ENCODE results near the gene SKIC8. TPM values are rescaled to one million over a fixed set of nuclear protein-coding genes. Genes with fewer than 3 reads are reported as not detected.

SKIC8 gene
- total and polyA plus RNA-seq, 5 experiments from 2014 or later: 45.3 to 117 (median 98.8) TPM

- H3K9me3 Mint-ChIP-seq: no peaks in the 10 kb centered on the region
- POLR2A ChIA-PET: interaction anchor here (2.9 kb wide), 1 partner anchor 10 kb away, joined by 8 read pairs; the partner anchor contains the start of gene DNAJA4
- peaks cover 0 to 7% (median 3%) of the 10 kb centered on the region in 4 donors for H3K4me1 Mint-ChIP-seq
- no peaks in the 10 kb centered on the region for H3K27me3 Mint-ChIP-seq
- H3K27ac Mint-ChIP-seq: peak overlapping the region in 4 of 10 donors; percentile 17 to 84 (median 40)
- DNase-seq: no peak
- H3K36me3 Mint-ChIP-seq: peaks cover 0 to 76% (median 5%) of the 10 kb centered on the region in 3 donors
- no peak for ATAC-seq
- H3K4me3 Mint-ChIP-seq: no peak overlapping the region
Observed at GRCh38 chr15:78274994-78275393, 24.4 kb downstream of the SKIC8 start.

GRCh38 chr15:78272776-78273175 is 26.6 kb downstream of the SKIC8 start:
- POLR2A ChIA-PET: no interaction called here
- peak overlapping the region in 3 of 10 donors; percentile 9 to 50 (median 21) for H3K27ac Mint-ChIP-seq

GRCh38 chr15:78272316-78272715 is 27.1 kb downstream of the SKIC8 start:
- ATAC-seq: no peak
- POLR2A ChIA-PET: no interaction called here
- H3K4me3 Mint-ChIP-seq: no peak overlapping the region
- H3K36me3 Mint-ChIP-seq: peaks cover 0 to 59% (median 4%) of the 10 kb centered on the region in 3 donors
- peak overlapping the region in 1 of 10 donors; percentile 50 for H3K27ac Mint-ChIP-seq
- peaks cover 7 to 22% (median 11%) of the 10 kb centered on the region in 4 donors for H3K4me1 Mint-ChIP-seq
- H3K27me3 Mint-ChIP-seq: no peaks in the 10 kb centered on the region
- H3K9me3 Mint-ChIP-seq: no peaks in the 10 kb centered on the region
- no peak for DNase-seq

More at GRCh38 chr15:78272776-78273175, 26.6 kb downstream of the SKIC8 start:
- ATAC-seq (no peak), DNase-seq (no peak)
- H3K9me3 Mint-ChIP-seq: no peaks in the 10 kb centered on the region
- H3K27me3 Mint-ChIP-seq: no peaks in the 10 kb centered on the region
- H3K36me3 Mint-ChIP-seq: peaks cover 0 to 64% (median 4%) of the 10 kb centered on the region in 3 donors
- H3K4me3 Mint-ChIP-seq: no peak overlapping the region
- peaks cover 3 to 21% (median 10%) of the 10 kb centered on the region in 4 donors for H3K4me1 Mint-ChIP-seq

- H3K4me3 Mint-ChIP-seq: peak overlapping the region in 2 of 10 donors; percentile 13 to 20
- no peaks in the 10 kb centered on the region for H3K9me3 Mint-ChIP-seq
- POLR2A ChIA-PET: interaction anchor here (3.1 to 3.3 kb wide), 2 partner anchors 33 to 171 kb away, joined by 25 to 53 read pairs; partner anchors contain the start of genes IREB2 and SKIC8
- H3K27ac Mint-ChIP-seq: peak overlapping the region in 6 of 10 donors; percentile 39 to 95 (median 62)
- peaks cover 24 to 48% (median 33%) of the 10 kb centered on the region in 4 donors for H3K4me1 Mint-ChIP-seq
- no peak for DNase-seq
- no peak for ATAC-seq
- H3K36me3 Mint-ChIP-seq: peaks cover 0 to 18% (median 0%) of the 10 kb centered on the region in 3 donors
- H3K27me3 Mint-ChIP-seq: no peaks in the 10 kb centered on the region
Observed at GRCh38 chr15:78266806-78267205, 32.6 kb downstream of the SKIC8 start.

GRCh38 chr15:78266229-78266628 is 33.2 kb downstream of the SKIC8 start:
- Mint-ChIP-seq H3K36me3 (peaks cover 0 to 12% (median 0%) of the 10 kb centered on the region in 3 donors), H3K27me3 (no peaks in the 10 kb centered on the region), H3K27ac (peak overlapping the region in 8 of 10 donors; percentile 5 to 98 (median 94)), H3K4me3 (peak overlapping the region in 8 of 10 donors; percentile 45 to 92 (median 88)), H3K4me1 (peaks cover 24 to 48% (median 33%) of the 10 kb centered on the region in 4 donors), H3K9me3 (no peaks in the 10 kb centered on the region)
- no peak for DNase-seq
- ATAC-seq: no peak
- POLR2A ChIA-PET: interaction anchor here (1.6 to 3.3 kb wide), 4 partner anchors 9 to 172 kb away, joined by 6 to 53 read pairs (median 16); partner anchors contain the start of genes IREB2 and SKIC8

- Mint-ChIP-seq H3K4me3 (peak overlapping the region; percentile 84 to 94 (median 90)), H3K4me1 (peaks cover 24 to 48% (median 33%) of the 10 kb centered on the region in 4 donors), H3K36me3 (peaks cover 0 to 11% (median 0%) of the 10 kb centered on the region in 3 donors), H3K27me3 (no peaks in the 10 kb centered on the region), H3K9me3 (no peaks in the 10 kb centered on the region), H3K27ac (peak overlapping the region in 9 of 10 donors; percentile 91 to 98 (median 95))
- no peak for ATAC-seq
- POLR2A ChIA-PET: interaction anchor here (0.6 to 3.3 kb wide), 7 partner anchors 10 to 264 kb away, joined by 3 to 53 read pairs (median 6); partner anchors contain the start of genes CIB2, IREB2 and SKIC8
- no peak for DNase-seq
Observed at GRCh38 chr15:78265752-78266224, 33.6 kb downstream of the SKIC8 start.

GRCh38 chr15:78265137-78265460 is 34.3 kb downstream of the SKIC8 start:
- ATAC-seq: no peak
- POLR2A ChIA-PET: interaction anchor here (0.6 to 3.3 kb wide), 12 partner anchors 8 to 1322 kb away, joined by 3 to 53 read pairs (median 5); partner anchors contain the start of genes CIB2, IDH3A, IREB2 and SKIC8
- Mint-ChIP-seq H3K4me1 (peaks cover 21 to 42% (median 33%) of the 10 kb centered on the region in 4 donors), H3K27ac (peak overlapping the region; percentile 80 to 98 (median 94)), H3K9me3 (no peaks in the 10 kb centered on the region), H3K27me3 (no peaks in the 10 kb centered on the region), H3K4me3 (peak overlapping the region; percentile 84 to 94 (median 90)), H3K36me3 (peaks cover 0 to 6% (median 0%) of the 10 kb centered on the region in 3 donors)
- DNase-seq: no peak

GRCh38 chr15:78264304-78265136 is 34.9 kb downstream of the SKIC8 start, which contains the start of gene DNAJA4:
TSS of gene DNAJA4 (plus strand) at chr15:78264562. CDS start at chr15:78264764, 202 bp downstream.
- H3K27me3 Mint-ChIP-seq: no peaks in the 10 kb centered on the region
- peaks cover 0 to 5% (median 0%) of the 10 kb centered on the region in 3 donors for H3K36me3 Mint-ChIP-seq
- no peaks in the 10 kb centered on the region for H3K9me3 Mint-ChIP-seq
- DNase-seq (peak; percentile 59 to 85 (median 68)), ATAC-seq (peak; percentile 83 to 84)
- peaks cover 21 to 41% (median 31%) of the 10 kb centered on the region in 4 donors for H3K4me1 Mint-ChIP-seq
- peak within 1 kb of the TSS; percentile 80 to 98 (median 94) for H3K27ac Mint-ChIP-seq
- peak within 1 kb of the TSS; percentile 84 to 94 (median 90) for H3K4me3 Mint-ChIP-seq
- POLR2A ChIA-PET: interaction anchor here (0.6 to 3.3 kb wide), 13 partner anchors 9 to 1321 kb away, joined by 3 to 53 read pairs (median 5); partner anchors contain the start of genes CIB2, IDH3A, IREB2 and SKIC8

GRCh38 chr15:78263907-78264303 is 35.5 kb downstream of the SKIC8 start:
- Mint-ChIP-seq H3K27me3 (no peaks in the 10 kb centered on the region), H3K9me3 (no peaks in the 10 kb centered on the region), H3K4me3 (peak overlapping the region; percentile 39 to 92 (median 72)), H3K4me1 (peaks cover 19 to 38% (median 30%) of the 10 kb centered on the region in 4 donors), H3K36me3 (peaks cover 0 to 3% (median 0%) of the 10 kb centered on the region in 3 donors), H3K27ac (peak overlapping the region; percentile 62 to 98 (median 82))
- no peak for DNase-seq
- POLR2A ChIA-PET: interaction anchor here (1.2 to 3.3 kb wide), 5 partner anchors 10 to 174 kb away, joined by 4 to 53 read pairs (median 6); partner anchors contain the start of genes IREB2 and SKIC8
- no peak for ATAC-seq

GRCh38 chr15:78263351-78263781 is 36.0 kb downstream of the SKIC8 start:
- no peaks in the 10 kb centered on the region for H3K9me3 Mint-ChIP-seq
- DNase-seq (no peak), ATAC-seq (no peak)
- POLR2A ChIA-PET: interaction anchor here (0.7 to 1.0 kb wide), 2 partner anchors 36 to 446 kb away, joined by 3 to 4 read pairs; partner anchors contain the start of gene SKIC8
- H3K27ac Mint-ChIP-seq: peak overlapping the region; percentile 76 to 89 (median 82)
- no peaks in the 10 kb centered on the region for H3K36me3 Mint-ChIP-seq
- no peaks in the 10 kb centered on the region for H3K27me3 Mint-ChIP-seq
- H3K4me3 Mint-ChIP-seq: peak overlapping the region; percentile 39 to 83 (median 67)
- H3K4me1 Mint-ChIP-seq: peaks cover 15 to 33% (median 28%) of the 10 kb centered on the region in 4 donors

GRCh38 chr15:78261062-78261461 is 38.3 kb downstream of the SKIC8 start:
- no peak for DNase-seq
- H3K4me1 Mint-ChIP-seq: peaks cover 7 to 15% (median 12%) of the 10 kb centered on the region in 4 donors
- H3K27me3 Mint-ChIP-seq: no peaks in the 10 kb centered on the region
- no peaks in the 10 kb centered on the region for H3K36me3 Mint-ChIP-seq
- no peak overlapping the region for H3K4me3 Mint-ChIP-seq
- no peaks in the 10 kb centered on the region for H3K9me3 Mint-ChIP-seq
- POLR2A ChIA-PET: no interaction called here
- peak overlapping the region in 2 of 10 donors; percentile 11 to 35 for H3K27ac Mint-ChIP-seq
- no peak for ATAC-seq

GRCh38 chr15:78260489-78260888 is 38.9 kb downstream of the SKIC8 start:
- ATAC-seq: no peak
- no peak for DNase-seq
- Mint-ChIP-seq H3K4me3 (no peak overlapping the region), H3K4me1 (peaks cover 2 to 9% (median 6%) of the 10 kb centered on the region in 4 donors), H3K27ac (peak overlapping the region in 1 of 10 donors; percentile 3), H3K27me3 (no peaks in the 10 kb centered on the region), H3K36me3 (no peaks in the 10 kb centered on the region), H3K9me3 (no peaks in the 10 kb centered on the region)
- POLR2A ChIA-PET: no interaction called here
